Endodermal cell (in vitro differentiated cells): ENCODE results near the gene ARHGEF28. TPM values are rescaled to one million over a fixed set of nuclear protein-coding genes. Genes with fewer than 3 reads are reported as not detected.

Experiments
- DNase-seq: peaks from one replicate; pipeline ENCODE4 v3.0.0-alpha.2; 2017
- H3K27ac ChIP-seq: 2 replicates; pipeline ENCODE4 v1.5.1; 2013; ENCODE audit warnings: mild to moderate bottlenecking, low read depth, low read length, moderate library complexity
- H3K27me3 ChIP-seq: 2 replicates; pipeline ENCODE4 v1.6.1; 2013; ENCODE audit warnings: mild to moderate bottlenecking, low read length, moderate library complexity; ENCODE audit not compliant: insufficient read depth, control insufficient read depth, poor library complexity, severe bottlenecking
- H3K36me3 ChIP-seq: 2 replicates; pipeline ENCODE4 v1.7.0; 2013; ENCODE audit warnings: mild to moderate bottlenecking, low read length, moderate library complexity; ENCODE audit not compliant: control insufficient read depth, insufficient read depth
- H3K4me1 ChIP-seq: one replicate; pipeline ENCODE4 v1.7.0; 2013; ENCODE audit warnings: low read length; ENCODE audit not compliant: control insufficient read depth, insufficient read depth
- H3K4me3 ChIP-seq: 2 replicates; pipeline ENCODE4 v1.5.1; 2013; ENCODE audit warnings: mild to moderate bottlenecking, low read length, moderate library complexity
- H3K9ac ChIP-seq: 2 replicates; pipeline ENCODE4 v1.6.1; 2013; ENCODE audit warnings: mild to moderate bottlenecking, low read length, moderate library complexity; ENCODE audit not compliant: poor library complexity, severe bottlenecking; ENCODE audit errors: extremely low read depth
- H3K9me3 ChIP-seq: 2 replicates; pipeline ENCODE4 v1.6.1; 2013; ENCODE audit warnings: mild to moderate bottlenecking, low read length, moderate library complexity; ENCODE audit not compliant: control insufficient read depth
- H3K27ac Mint-ChIP-seq: 2 replicates; pipeline ENCODE4 v1.8.0; 2020; ENCODE audit warnings: mixed read lengths
- H3K27me3 Mint-ChIP-seq: 2 replicates; pipeline ENCODE4 v1.8.0; 2021; ENCODE audit warnings: mild to moderate bottlenecking, mixed read lengths; ENCODE audit not compliant: insufficient read depth
- H3K36me3 Mint-ChIP-seq: 2 replicates; pipeline ENCODE4 v1.8.0; 2020; ENCODE audit warnings: low read depth, mixed read lengths
- H3K4me1 Mint-ChIP-seq: 2 replicates; pipeline ENCODE4 v1.8.0; 2020; ENCODE audit warnings: mixed read lengths
- H3K4me3 Mint-ChIP-seq: 2 replicates; pipeline ENCODE4 v1.8.0; 2020; ENCODE audit warnings: mild to moderate bottlenecking, moderate library complexity, mixed read lengths
- H3K9me3 Mint-ChIP-seq: 2 replicates; pipeline ENCODE4 v1.8.0; 2020; ENCODE audit warnings: mild to moderate bottlenecking, mixed read lengths
- CTCF ChIP-seq: fragments of 200-600 bp; sonication (generic); conservative IDR thresholded peaks from 2 replicates; pipeline ENCODE4 v1.5.0; 2021; ENCODE audit warnings: antibody characterized with exemption, mild to moderate bottlenecking
- WGBS, 2 experiments: methylation state at CpG; one replicate each; pipeline versions ENCODE4 v1.1.5 to v1.1.7; 2013; ENCODE audit warnings: missing lambda C conversion rate in 2 of 2, mixed read lengths in 1 of 2; ENCODE audit not compliant: insufficient coverage in 1 of 2, insufficient read length in 1 of 2; 5-methylcytosine and 5-hydroxymethylcytosine counted together
- total RNA-seq, 2 donors: library from RNA; stranded (reverse); fragmentation: NEBNext Ultra II Directional in 1 of 2; extraction: Animal tissue kit (Norgen Biotek cat#: 25700) in 1 of 2; gene quantifications; 2 replicates in 1 of 2; 3 replicates in 1 of 2; pipeline ENCODE4 v1.2.1, GENCODE V29; 2021

Gene ARHGEF28
- total RNA-seq, 2 donors from 2014 or later: 0.92 to 1.2 TPM

- no peak for DNase-seq
- Mint-ChIP-seq H3K4me1 (no peaks in the 10 kb centered on the region), H3K27me3 (no peaks in the 10 kb centered on the region), H3K9me3 (no peaks in the 10 kb centered on the region), H3K4me3 (no peak overlapping the region), H3K36me3 (no peaks in the 10 kb centered on the region), H3K27ac (no peak overlapping the region)
- H3K4me1 ChIP-seq: no peaks in the 10 kb centered on the region
- no peak overlapping the region for H3K27ac ChIP-seq
- 86 to 94% methylated on average over 1 of the region's 2 CpGs for WGBS, 2 experiments
- no peak for TF ChIP-seq CTCF
- no peak overlapping the region for H3K9ac ChIP-seq
- no peak overlapping the region for H3K4me3 ChIP-seq
- H3K36me3 ChIP-seq: no peaks in the 10 kb centered on the region
- H3K27me3 ChIP-seq: no peaks in the 10 kb centered on the region
- no peaks in the 10 kb centered on the region for H3K9me3 ChIP-seq
Observed at GRCh38 chr5:73732045-73732444, 106.0 kb downstream of the ARHGEF28 start.

GRCh38 chr5:73733219-73733618 lies 107.2 kb downstream of the ARHGEF28 start:
- no peaks in the 10 kb centered on the region for H3K4me1 Mint-ChIP-seq
- H3K9me3 Mint-ChIP-seq: no peaks in the 10 kb centered on the region
- H3K4me3 Mint-ChIP-seq: no peak overlapping the region
- DNase-seq: no peak
- H3K4me3 ChIP-seq: no peak overlapping the region
- 100% methylated on average over 1 of the region's 1 CpG; no CpG with 5 or more reads in 1 of the 2 experiments for WGBS, 2 experiments
- H3K4me1 ChIP-seq: no peaks in the 10 kb centered on the region
- H3K27ac ChIP-seq: no peak overlapping the region
- no peaks in the 10 kb centered on the region for H3K36me3 ChIP-seq
- no peak overlapping the region for H3K9ac ChIP-seq
- peaks cover 6% of the 10 kb centered on the region for H3K27me3 Mint-ChIP-seq
- H3K9me3 ChIP-seq: no peaks in the 10 kb centered on the region
- no peak for TF ChIP-seq CTCF
- H3K36me3 Mint-ChIP-seq: no peaks in the 10 kb centered on the region
- H3K27me3 ChIP-seq: no peaks in the 10 kb centered on the region
- H3K27ac Mint-ChIP-seq: no peak overlapping the region

GRCh38 chr5:73735032-73735734 lies 109.2 kb downstream of the ARHGEF28 start:
- no peak overlapping the region for H3K4me3 ChIP-seq
- no peak overlapping the region for H3K4me3 Mint-ChIP-seq

More at GRCh38 chr5:73735032-73735734, 109.2 kb downstream of the ARHGEF28 start:
- Mint-ChIP-seq H3K36me3 (no peaks in the 10 kb centered on the region), H3K4me1 (peaks cover under 1% of the 10 kb centered on the region), H3K9me3 (no peaks in the 10 kb centered on the region), H3K27me3 (peaks cover 8% of the 10 kb centered on the region), H3K27ac (no peak overlapping the region)
- WGBS, 2 experiments: 92 to 96% methylated on average over 2 to 4 of the region's 4 CpGs
- no peak for DNase-seq
- H3K4me1 ChIP-seq: no peaks in the 10 kb centered on the region
- no peak overlapping the region for H3K9ac ChIP-seq
- H3K9me3 ChIP-seq: no peaks in the 10 kb centered on the region
- H3K27me3 ChIP-seq: no peaks in the 10 kb centered on the region
- no peak overlapping the region for H3K27ac ChIP-seq
- no peak for TF ChIP-seq CTCF
- no peaks in the 10 kb centered on the region for H3K36me3 ChIP-seq
